ENCODE results near the gene XPNPEP2.

- TF ChIP-seq POLR2AphosphoS5 (IDR thresholded peaks at IDR 0.05; ENCODE audit: borderline replicate concordance, low read depth, low read length) (no peak), EZH2 (IDR thresholded peaks at IDR 0.05) (no peak), FOXP2 (optimal IDR thresholded peaks at IDR 0.05; ENCODE audit: control extremely low read depth, extremely low read length, insufficient read depth) (no peak)
Observed at GRCh38 chrX:129813662-129814368, 75.0 kb downstream of the XPNPEP2 start.
